BJ (cell line): ENCODE measurements around the gene POLR3F. TPM values are rescaled to one million over a fixed set of nuclear protein-coding genes. Genes with fewer than 3 reads are reported as not detected.
A peak's percentile ranks its signal among the peaks of the same experiment; 100 is the strongest.

Experiments used
- CTCF ChIA-PET: fragments of 350-600 bp; formaldehyde crosslinking; extraction: SDS; loops from one replicate; lab custom pipeline; 2021; ENCODE audit warnings: antibody characterized with exemption, inconsistent platforms; lab: Yijun Ruan, JAX
- POLR2A ChIA-PET: fragments of 300-600 bp; sonication (Branson Sonifier 250); formaldehyde crosslinking; extraction: SDS; loops from one replicate; lab custom pipeline; 2021; ENCODE audit warnings: antibody characterized with exemption; lab: Charles Lee
- DNase-seq: peaks from one replicate; pipeline ENCODE4 v3.0.0-alpha.2; 2011; ENCODE audit warnings: low read depth
- H3K27me3 ChIP-seq: 2 replicates; pipeline ENCODE4 v1.6.0; 2011; ENCODE audit warnings: low read length; ENCODE audit not compliant: control insufficient read depth, insufficient read depth
- H3K36me3 ChIP-seq: 2 replicates; pipeline ENCODE4 v1.5.1; 2011; ENCODE audit warnings: low read length; ENCODE audit not compliant: control insufficient read depth, insufficient read depth
- H3K4me3 ChIP-seq: 2 replicates; pipeline ENCODE4 v1.5.1; 2011; ENCODE audit warnings: low read depth, mild to moderate bottlenecking, control low read depth, low read length
- polyA plus RNA-seq: library from polyadenylated mRNA; depleted of rRNA; stranded (reverse); fragments of >200 nt; gene quantifications from 2 replicates; pipeline ENCODE4 v1.2.3, GENCODE V29; 2011
- TF ChIP-seq, protein P1 (sequence below): IDR thresholded peaks from 2 replicates; pipeline ENCODE4 v1.5.1; 2011; ENCODE audit warnings: low read depth, mild to moderate bottlenecking, control low read depth, inconsistent platforms, low read length, moderate library complexity; ENCODE audit not compliant: insufficient read depth

The POLR3F gene
- polyA plus RNA-seq, 1 experiment, result 10.9 TPM

DNA sequence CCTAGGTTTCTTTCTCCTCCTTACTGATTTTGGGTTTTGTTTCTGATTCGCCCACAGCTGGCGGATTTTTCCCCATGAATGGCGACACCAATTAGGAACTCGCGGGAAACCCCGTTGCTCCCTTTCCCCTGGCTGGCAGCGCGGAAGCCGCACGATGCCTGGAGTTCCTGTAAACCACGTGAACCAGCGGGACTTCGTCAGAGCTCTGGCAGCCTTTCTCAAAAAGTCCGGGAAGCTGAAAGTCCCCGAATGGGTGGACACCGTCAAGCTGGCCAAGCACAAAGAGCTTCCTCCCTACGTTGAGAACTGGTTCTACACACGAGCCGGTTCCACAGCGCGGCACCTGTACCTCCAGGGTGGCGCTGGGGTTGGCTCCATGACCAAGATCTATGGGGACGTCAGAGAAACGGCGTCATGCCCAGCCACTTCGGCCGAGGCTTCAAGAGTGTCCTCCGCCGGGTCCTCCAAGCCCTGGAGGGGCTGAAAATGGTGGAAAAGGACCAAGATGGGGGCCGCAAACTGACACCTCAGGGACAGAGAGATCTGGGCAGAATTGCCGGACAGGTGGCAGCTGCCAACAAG, 37.4 kb downstream of the POLR3F start:
- DNase-seq, result no peak
- ChIA-PET POLR2A (no interaction called here), CTCF (interaction anchor here (3.6 kb wide), 1 partner anchor 7 kb away, joined by 11 read pairs; the partner anchor contains the start of gene RBBP9)
- H3K36me3 ChIP-seq, result no peaks in the 10 kb centered on the region
- TF ChIP-seq, protein P1, sequence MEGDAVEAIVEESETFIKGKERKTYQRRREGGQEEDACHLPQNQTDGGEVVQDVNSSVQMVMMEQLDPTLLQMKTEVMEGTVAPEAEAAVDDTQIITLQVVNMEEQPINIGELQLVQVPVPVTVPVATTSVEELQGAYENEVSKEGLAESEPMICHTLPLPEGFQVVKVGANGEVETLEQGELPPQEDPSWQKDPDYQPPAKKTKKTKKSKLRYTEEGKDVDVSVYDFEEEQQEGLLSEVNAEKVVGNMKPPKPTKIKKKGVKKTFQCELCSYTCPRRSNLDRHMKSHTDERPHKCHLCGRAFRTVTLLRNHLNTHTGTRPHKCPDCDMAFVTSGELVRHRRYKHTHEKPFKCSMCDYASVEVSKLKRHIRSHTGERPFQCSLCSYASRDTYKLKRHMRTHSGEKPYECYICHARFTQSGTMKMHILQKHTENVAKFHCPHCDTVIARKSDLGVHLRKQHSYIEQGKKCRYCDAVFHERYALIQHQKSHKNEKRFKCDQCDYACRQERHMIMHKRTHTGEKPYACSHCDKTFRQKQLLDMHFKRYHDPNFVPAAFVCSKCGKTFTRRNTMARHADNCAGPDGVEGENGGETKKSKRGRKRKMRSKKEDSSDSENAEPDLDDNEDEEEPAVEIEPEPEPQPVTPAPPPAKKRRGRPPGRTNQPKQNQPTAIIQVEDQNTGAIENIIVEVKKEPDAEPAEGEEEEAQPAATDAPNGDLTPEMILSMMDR, result no peak
- no peak overlapping the region for H3K4me3 ChIP-seq
- no peaks in the 10 kb centered on the region for H3K27me3 ChIP-seq

GRCh38 chr20:18506744-18507143, 39.6 kb downstream of the POLR3F start:
- Histone ChIP-seq H3K27me3 (no peaks in the 10 kb centered on the region), H3K4me3 (peak overlapping the region; percentile 83), H3K36me3 (no peaks in the 10 kb centered on the region)
- CTCF ChIA-PET, result interaction anchor here (1.8 to 3.6 kb wide), 2 partner anchors 10 to 18 kb away, joined by 3 to 11 read pairs; partner anchors contain the start of gene RBBP9
- TF ChIP-seq, protein P1, result no peak
- DNase-seq, result no peak
- POLR2A ChIA-PET, result interaction anchor here (0.5 to 1.6 kb wide), 3 partner anchors 9 to 20 kb away, joined by 4 to 5 read pairs (median 4); partner anchors contain the start of gene RBBP9

DNA sequence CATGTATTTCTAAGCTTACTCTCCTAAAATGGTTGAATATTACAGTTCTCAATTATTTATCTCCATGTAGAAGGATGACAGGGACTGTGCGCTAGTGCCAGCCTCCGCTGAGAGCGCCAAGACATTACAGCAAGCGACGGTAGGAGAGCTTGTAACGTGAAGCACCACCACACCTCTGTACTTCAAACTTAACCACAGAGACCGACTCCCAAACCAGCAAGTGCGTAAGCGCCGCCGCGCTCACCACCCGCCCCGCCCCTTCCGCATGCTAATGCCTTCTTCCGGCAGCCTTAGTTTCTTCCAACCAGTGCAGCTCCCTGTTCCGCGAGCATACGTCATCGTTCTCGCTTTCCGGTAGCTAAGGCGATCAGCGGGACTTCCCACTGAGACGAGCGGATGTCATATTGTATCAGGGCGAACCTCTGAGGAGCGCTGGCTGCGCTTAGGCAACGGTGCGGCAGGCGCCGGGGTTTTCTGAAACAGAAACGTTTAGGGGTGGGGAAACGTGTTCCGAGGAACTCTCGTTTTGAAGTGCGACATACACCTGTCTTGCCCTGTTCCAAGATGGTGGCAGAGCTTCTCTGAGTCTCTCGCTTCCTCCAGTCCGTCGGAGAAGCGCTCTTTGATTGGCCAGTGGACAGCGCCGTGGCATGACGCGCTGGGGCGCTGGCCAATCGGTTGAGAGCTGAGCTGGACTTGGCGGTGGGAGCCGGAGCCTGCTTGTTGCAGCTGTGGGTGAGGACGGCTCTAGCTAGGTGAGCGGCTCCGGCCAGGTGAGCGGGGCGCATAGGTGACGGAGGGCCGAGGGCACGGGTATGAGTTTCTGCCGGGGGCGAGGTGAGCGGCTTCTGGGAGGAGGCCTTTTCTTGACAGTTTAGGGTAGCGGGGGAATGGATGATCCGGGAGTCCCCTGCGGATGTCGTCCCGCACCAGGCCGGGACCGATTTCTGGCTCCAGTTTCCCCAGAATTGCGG, 40.3 kb downstream of the POLR3F start, which contains the start of gene SEC23B:
Gene SEC23B (plus strand): TSS at position 723 of the 974 bp plus-strand sequence. CDS start 2,896 bp downstream, outside the sequence.
- ChIA-PET CTCF (interaction anchor here (1.0 to 3.6 kb wide), 3 partner anchors 8 to 32 kb away, joined by 6 to 11 read pairs (median 7); partner anchors contain the start of gene RBBP9), POLR2A (interaction anchor here (0.5 to 1.6 kb wide), 6 partner anchors 9 to 1250 kb away, joined by 3 to 10 read pairs (median 4); partner anchors contain the start of gene RBBP9)
- Histone ChIP-seq H3K27me3 (no peaks in the 10 kb centered on the region), H3K36me3 (no peaks in the 10 kb centered on the region), H3K4me3 (peak within 1 kb of the TSS; percentile 83)
- DNase-seq, result peak; percentile 90
- TF ChIP-seq, protein P1, result no peak

GRCh38 chr20:18511571-18511970, 44.4 kb downstream of the POLR3F start:
- TF ChIP-seq, protein P1, result no peak
- ChIA-PET POLR2A (no interaction called here), CTCF (no interaction called here)
- Histone ChIP-seq H3K27me3 (no peaks in the 10 kb centered on the region), H3K4me3 (no peak overlapping the region), H3K36me3 (peaks cover 3% of the 10 kb centered on the region; the same call in 1 of the 2 replicates)
- no peak for DNase-seq

GRCh38 chr20:18513208-18513607, 46.0 kb downstream of the POLR3F start:
- TF ChIP-seq, protein P1, result no peak
- POLR2A ChIA-PET, result no interaction called here
- Histone ChIP-seq H3K36me3 (peaks cover 3% of the 10 kb centered on the region; the same call in 1 of the 2 replicates), H3K27me3 (no peaks in the 10 kb centered on the region), H3K4me3 (no peak overlapping the region)
- CTCF ChIA-PET, result no interaction called here
- no peak for DNase-seq
